HCT116 (cell line): ENCODE results near the gene ZCCHC17. TPM values are rescaled to one million over a fixed set of nuclear protein-coding genes. Genes with fewer than 3 reads are reported as not detected.

Source experiments
- total RNA-seq: library from RNA; stranded (reverse); gene quantifications from one replicate; pipeline ENCODE4 v1.2.1, GENCODE V29; 2021; ENCODE audit not compliant: unreplicated experiment

The ZCCHC17 gene
- total RNA-seq, 1 experiment from 2014 or later, result 27.8 TPM

Other genes starting within 250 kb of the ZCCHC17 start
- gene PUM1, start 231.3 kb upstream of the ZCCHC17 start, total RNA-seq, result 113 TPM
- gene NKAIN1, start 57.1 kb upstream of the ZCCHC17 start, total RNA-seq, result 1.1 TPM
- 91.8 TPM for gene SNRNP40, start 244 bp upstream of the ZCCHC17 start, total RNA-seq
- gene FABP3, start 76.0 kb downstream of the ZCCHC17 start, total RNA-seq, result not detected
- 50.1 TPM for gene SERINC2, start 116.2 kb downstream of the ZCCHC17 start, total RNA-seq